ENCODE measurements around the gene SDC4. TPM values are rescaled to one million over a fixed set of nuclear protein-coding genes. Genes with fewer than 3 reads are reported as not detected.

SDC4 gene
- total and polyA plus RNA-seq, 2 experiments from 2014 or later: 410 to 454 TPM

DNA sequence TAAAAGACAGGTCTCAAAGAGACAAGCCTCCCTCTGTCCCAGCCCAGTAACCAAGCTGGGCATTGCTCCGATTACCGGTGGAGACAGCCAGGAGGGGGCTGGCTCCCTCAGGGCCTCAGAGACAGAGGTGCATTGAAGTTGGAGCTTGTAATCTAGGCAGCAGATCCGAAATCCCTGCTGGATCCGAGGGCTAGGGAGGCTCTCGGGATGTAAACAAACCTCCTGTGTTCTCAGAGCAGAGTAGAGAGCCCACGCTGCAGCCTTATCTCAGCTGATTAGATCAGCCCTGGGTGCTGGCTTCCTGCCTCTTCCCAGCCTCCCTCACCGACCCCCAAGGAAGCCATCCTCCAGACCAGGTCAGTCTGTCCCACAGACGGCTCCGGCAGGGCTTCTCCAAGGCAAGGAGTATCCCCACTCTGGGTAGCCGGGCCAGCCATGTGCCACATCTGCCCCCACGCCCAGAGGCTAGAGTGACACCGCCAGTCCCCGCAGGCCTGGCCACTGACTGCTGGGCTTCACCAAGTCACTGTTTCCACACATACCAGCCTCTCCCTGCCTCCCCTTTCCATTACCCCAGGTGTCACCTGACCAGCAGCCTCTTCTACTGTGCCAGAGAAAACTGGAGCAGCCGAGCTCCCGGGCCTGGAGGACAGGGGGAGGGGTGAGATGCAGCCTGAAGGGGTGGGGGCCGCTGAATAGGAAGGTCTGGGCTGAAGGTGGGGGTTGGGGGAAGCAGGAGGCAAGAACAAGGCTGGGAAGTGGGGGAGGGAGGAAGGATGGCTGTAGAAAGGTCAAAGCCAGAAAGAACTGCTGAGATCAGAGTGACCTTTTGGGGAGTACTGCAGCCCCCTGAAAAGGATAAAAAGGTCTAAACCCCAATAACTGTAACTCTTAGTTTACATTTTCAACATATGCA, 6.0 kb downstream of the SDC4 start:
- Histone ChIP-seq H3K4me3 (peak overlapping the region; percentile 99), H3K27ac (peak overlapping the region; percentile 99), H3K9ac (peak overlapping the region; percentile 100), H3K79me2 (ENCODE audit: insufficient read depth) (peaks cover 88% of the 10 kb centered on the region), H4K20me1 (ENCODE audit: insufficient read depth) (no peaks in the 10 kb centered on the region), H3K9me2 (ENCODE audit: insufficient read depth) (no peaks in the 10 kb centered on the region), H3K36me3 (ENCODE audit: low read depth) (peaks cover 38% of the 10 kb centered on the region; the same call in 1 of the 2 replicates), H2AFZ (no peak overlapping the region), H3F3A (ENCODE audit: insufficient read depth) (peaks cover 96% of the 10 kb centered on the region), H3K9me3 (ENCODE audit: low read depth) (no peaks in the 10 kb centered on the region), H3K4me1 (ENCODE audit: insufficient read depth) (peaks cover 74% of the 10 kb centered on the region), H3K27me3 (replicated peaks; ENCODE audit: insufficient read depth) (no peaks in the 10 kb centered on the region), H3K4me2 (ENCODE audit: unreplicated experiment) (peak overlapping the region; percentile 98)
- peak; percentile 76 for DNase-seq
- in situ Hi-C loops (cut with MboI): no loop called here
- WGBS, 2 experiments (ENCODE audit: low coverage in 1 of 2, low lambda C conversion rate in 2 of 2, missing lambda C conversion rate in 2 of 2): 8 to 13% methylated on average over 16 of the region's 16 CpGs
- TF ChIP-seq EZH2 (IDR thresholded peaks at IDR 0.05; ENCODE audit: insufficient read depth, poor library complexity, severe bottlenecking) (no peak), EZH2phosphoT487 (IDR thresholded peaks at IDR 0.05; ENCODE audit: insufficient read depth, low read depth) (no peak)

DNA sequence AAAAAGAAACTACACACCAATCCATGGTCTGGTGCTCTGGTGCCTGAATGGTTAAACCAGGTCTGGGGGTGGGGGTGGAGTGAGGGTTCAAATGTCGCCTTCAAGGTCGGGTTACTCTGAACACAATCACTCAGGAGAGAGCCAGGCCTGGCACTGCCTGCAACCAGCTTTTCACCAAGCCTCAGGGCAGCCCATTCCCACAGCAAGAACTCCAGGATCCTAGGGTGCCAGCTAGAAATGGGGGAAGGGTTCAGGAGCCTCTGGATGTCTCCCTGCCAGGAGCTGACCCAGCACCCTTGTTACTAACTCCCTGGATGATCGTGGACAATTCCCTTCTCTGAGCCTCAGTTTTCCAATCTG, 6.7 kb downstream of the SDC4 start:
- H3K36me3 ChIP-seq (ENCODE audit: low read depth): peaks cover 36% of the 10 kb centered on the region; the same call in 1 of the 2 replicates
- no peaks in the 10 kb centered on the region for H3K9me2 ChIP-seq (ENCODE audit: insufficient read depth)
- H2AFZ ChIP-seq: no peak overlapping the region
- peak overlapping the region; percentile 98 for H3K4me2 ChIP-seq (ENCODE audit: unreplicated experiment)
- no peak for DNase-seq
- 75 to 76% methylated on average over 3 of the region's 3 CpGs for WGBS, 2 experiments (ENCODE audit: low coverage in 1 of 2, low lambda C conversion rate in 2 of 2, missing lambda C conversion rate in 2 of 2)
- H3K79me2 ChIP-seq (ENCODE audit: insufficient read depth): peaks cover 81% of the 10 kb centered on the region
- no peak for TF ChIP-seq EZH2phosphoT487 (IDR thresholded peaks at IDR 0.05; ENCODE audit: insufficient read depth, low read depth)
- TF ChIP-seq EZH2 (IDR thresholded peaks at IDR 0.05; ENCODE audit: insufficient read depth, poor library complexity, severe bottlenecking): no peak
- no peaks in the 10 kb centered on the region for H3K9me3 ChIP-seq (ENCODE audit: low read depth)
- H4K20me1 ChIP-seq (ENCODE audit: insufficient read depth): no peaks in the 10 kb centered on the region
- H3K4me1 ChIP-seq (ENCODE audit: insufficient read depth): peaks cover 79% of the 10 kb centered on the region
- H3K27ac ChIP-seq: peak overlapping the region; percentile 99
- in situ Hi-C loops (cut with MboI): no loop called here
- H3K4me3 ChIP-seq: peak overlapping the region; percentile 99
- peak overlapping the region; percentile 100 for H3K9ac ChIP-seq
- H3K27me3 ChIP-seq (replicated peaks; ENCODE audit: insufficient read depth): no peaks in the 10 kb centered on the region
- H3F3A ChIP-seq (ENCODE audit: insufficient read depth): peaks cover 94% of the 10 kb centered on the region

DNA sequence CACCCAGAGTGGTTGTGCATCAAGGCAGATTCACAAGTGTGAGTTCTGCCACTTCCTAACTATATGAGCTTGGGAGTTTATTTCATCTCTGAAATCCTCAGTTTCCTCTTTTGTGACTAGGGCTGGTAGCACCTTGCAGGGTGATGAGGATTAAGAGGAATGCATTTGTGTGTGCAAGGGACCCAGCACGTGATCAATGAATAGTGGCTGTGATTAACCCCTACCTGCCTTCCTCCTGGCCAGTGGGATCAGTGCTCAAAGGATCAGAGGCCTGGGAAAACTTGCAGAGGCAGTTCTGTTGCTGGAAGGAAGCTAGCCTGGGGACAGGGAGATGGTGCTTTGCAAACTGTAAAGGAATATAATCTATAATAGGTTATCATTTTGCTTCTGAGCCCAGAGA, 7.3 kb downstream of the SDC4 start:
- Histone ChIP-seq H3K9ac (peak overlapping the region; percentile 100), H3K27ac (peak overlapping the region; percentile 99), H3K4me3 (no peak overlapping the region), H4K20me1 (ENCODE audit: insufficient read depth) (no peaks in the 10 kb centered on the region), H3K4me2 (ENCODE audit: unreplicated experiment) (peak overlapping the region; percentile 98), H3K27me3 (replicated peaks; ENCODE audit: insufficient read depth) (no peaks in the 10 kb centered on the region), H3K9me2 (ENCODE audit: insufficient read depth) (no peaks in the 10 kb centered on the region), H3K9me3 (ENCODE audit: low read depth) (no peaks in the 10 kb centered on the region), H3F3A (ENCODE audit: insufficient read depth) (peaks cover 92% of the 10 kb centered on the region), H3K79me2 (ENCODE audit: insufficient read depth) (peaks cover 78% of the 10 kb centered on the region), H3K4me1 (ENCODE audit: insufficient read depth) (peaks cover 84% of the 10 kb centered on the region), H3K36me3 (ENCODE audit: low read depth) (peaks cover 37% of the 10 kb centered on the region; the same call in 1 of the 2 replicates), H2AFZ (no peak overlapping the region)
- no peak for TF ChIP-seq EZH2 (IDR thresholded peaks at IDR 0.05; ENCODE audit: insufficient read depth, poor library complexity, severe bottlenecking)
- no peak for TF ChIP-seq EZH2phosphoT487 (IDR thresholded peaks at IDR 0.05; ENCODE audit: insufficient read depth, low read depth)
- in situ Hi-C loops (cut with MboI): no loop called here
- WGBS, 2 experiments (ENCODE audit: low coverage in 1 of 2, low lambda C conversion rate in 2 of 2, missing lambda C conversion rate in 2 of 2): 88 to 89% methylated on average over 1 of the region's 1 CpG
- DNase-seq: no peak

DNA sequence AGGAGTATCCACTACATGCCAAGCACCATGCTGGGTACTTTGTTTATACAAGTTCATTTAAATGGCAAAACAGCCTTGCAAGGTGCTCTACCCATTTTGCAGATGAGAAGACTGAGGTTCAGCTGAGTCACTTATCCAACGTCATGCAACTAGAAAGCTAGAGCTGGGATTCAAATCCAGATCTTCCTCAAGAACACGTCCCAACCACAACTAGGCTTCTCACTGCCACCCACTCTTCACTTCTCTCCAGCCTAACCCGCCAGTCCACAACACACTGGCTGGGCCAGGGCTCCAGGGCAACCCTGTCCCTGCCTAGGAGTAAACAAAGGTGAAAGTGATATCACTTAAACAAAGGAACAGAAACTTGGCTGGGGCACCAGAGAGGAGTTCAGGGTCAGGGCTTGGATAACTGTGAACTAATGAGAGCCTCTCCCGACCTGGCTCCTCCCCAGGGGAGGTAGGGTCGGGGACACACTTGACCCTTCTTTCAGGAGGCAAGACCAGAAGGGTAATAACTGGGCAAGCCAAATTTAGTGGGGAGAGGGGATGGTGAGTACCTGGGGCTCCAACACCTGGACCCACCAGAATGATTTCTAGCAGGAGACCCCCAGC, 7.9 kb downstream of the SDC4 start:
- no peak for DNase-seq
- H3F3A ChIP-seq (ENCODE audit: insufficient read depth): peaks cover 92% of the 10 kb centered on the region
- H3K27me3 ChIP-seq (replicated peaks; ENCODE audit: insufficient read depth): no peaks in the 10 kb centered on the region
- H3K4me1 ChIP-seq (ENCODE audit: insufficient read depth): peaks cover 89% of the 10 kb centered on the region
- no peak overlapping the region for H3K4me2 ChIP-seq (ENCODE audit: unreplicated experiment)
- peaks cover 44% of the 10 kb centered on the region; the same call in 1 of the 2 replicates for H3K36me3 ChIP-seq (ENCODE audit: low read depth)
- peak overlapping the region; percentile 100 for H3K9ac ChIP-seq
- H3K27ac ChIP-seq: peak overlapping the region; percentile 99
- TF ChIP-seq EZH2 (IDR thresholded peaks at IDR 0.05; ENCODE audit: insufficient read depth, poor library complexity, severe bottlenecking): no peak
- TF ChIP-seq EZH2phosphoT487 (IDR thresholded peaks at IDR 0.05; ENCODE audit: insufficient read depth, low read depth): no peak
- H2AFZ ChIP-seq: no peak overlapping the region
- no peaks in the 10 kb centered on the region for H3K9me3 ChIP-seq (ENCODE audit: low read depth)
- H3K79me2 ChIP-seq (ENCODE audit: insufficient read depth): peaks cover 78% of the 10 kb centered on the region
- WGBS, 2 experiments (ENCODE audit: low coverage in 1 of 2, low lambda C conversion rate in 2 of 2, missing lambda C conversion rate in 2 of 2): 92 to 100% methylated on average over 5 of the region's 5 CpGs
- no peak overlapping the region for H3K4me3 ChIP-seq
- H3K9me2 ChIP-seq (ENCODE audit: insufficient read depth): no peaks in the 10 kb centered on the region
- in situ Hi-C loops (cut with MboI): no loop called here
- H4K20me1 ChIP-seq (ENCODE audit: insufficient read depth): no peaks in the 10 kb centered on the region
